ENCODE measurements around the gene AHCYL2.
"Not testable (repeated sequence)": the region's sequence is repeated elsewhere in the genome, so short reads cannot be mapped to it uniquely, and the experiment has no call there.

The AHCYL2 gene

GRCh38 chr7:129470411-129470810 lies 245.6 kb downstream of the AHCYL2 start:
- no peak for DNase-seq (ENCODE audit: low read depth, low spot score)
- in situ Hi-C loops (cut with HindIII; ENCODE audit: low sequenced_read_pairs): no loop called here
- no peak for TF ChIP-seq CTCF (IDR thresholded peaks at IDR 0.05; ENCODE audit: low read depth, low read length)
- no peak overlapping the region for H3K4me3 ChIP-seq (ENCODE audit: low read depth, low read length)

GRCh38 chr7:129471402-129471827 lies 246.6 kb downstream of the AHCYL2 start:
- in situ Hi-C loops (cut with HindIII; ENCODE audit: low sequenced_read_pairs): no loop called here
- no peak for TF ChIP-seq CTCF (IDR thresholded peaks at IDR 0.05; ENCODE audit: low read depth, low read length)
- no peak overlapping the region for H3K4me3 ChIP-seq (ENCODE audit: low read depth, low read length)
- DNase-seq (ENCODE audit: low read depth, low spot score): no peak

GRCh38 chr7:129475931-129476330 lies 251.1 kb downstream of the AHCYL2 start:
- DNase-seq (ENCODE audit: low read depth, low spot score); H3K4me3 ChIP-seq (ENCODE audit: low read depth, low read length); in situ Hi-C loops (cut with HindIII; ENCODE audit: low sequenced_read_pairs): not testable (repeated sequence)

GRCh38 chr7:129476398-129476797 lies 251.6 kb downstream of the AHCYL2 start:
- DNase-seq (ENCODE audit: low read depth, low spot score); H3K4me3 ChIP-seq (ENCODE audit: low read depth, low read length); in situ Hi-C loops (cut with HindIII; ENCODE audit: low sequenced_read_pairs): not testable (repeated sequence)
